GM12891 (cell line): ENCODE data around the gene STIMATE.

Experiments used
- PAX5 ChIP-seq: IDR thresholded peaks from 2 replicates; pipeline ENCODE4 v1.6.1; 2011; ENCODE audit warnings: low read length, moderate library complexity, mild to moderate bottlenecking; ENCODE audit not compliant: insufficient read depth, severe bottlenecking
- POLR2A ChIP-seq: IDR thresholded peaks from 2 replicates; pipeline ENCODE4 v1.6.1; 2011; ENCODE audit warnings: low read depth, low read length, control low read depth
- POLR2AphosphoS5 ChIP-seq: IDR thresholded peaks from 2 replicates; pipeline ENCODE4 v1.6.1; 2011; ENCODE audit warnings: low read depth, low read length, control low read depth
- POU2F2 ChIP-seq: IDR thresholded peaks from 2 replicates; pipeline ENCODE4 v1.6.1; 2011; ENCODE audit warnings: low read depth, mild to moderate bottlenecking, control low read depth, low read length, moderate library complexity
- SPI1 ChIP-seq: IDR thresholded peaks from 2 replicates; pipeline ENCODE4 v1.6.1; 2011; ENCODE audit warnings: low read depth, low read length, control low read depth
- TAF1 ChIP-seq: IDR thresholded peaks from 2 replicates; pipeline ENCODE4 v1.6.1; 2011; ENCODE audit warnings: low read depth, low read length, control low read depth

DNA sequence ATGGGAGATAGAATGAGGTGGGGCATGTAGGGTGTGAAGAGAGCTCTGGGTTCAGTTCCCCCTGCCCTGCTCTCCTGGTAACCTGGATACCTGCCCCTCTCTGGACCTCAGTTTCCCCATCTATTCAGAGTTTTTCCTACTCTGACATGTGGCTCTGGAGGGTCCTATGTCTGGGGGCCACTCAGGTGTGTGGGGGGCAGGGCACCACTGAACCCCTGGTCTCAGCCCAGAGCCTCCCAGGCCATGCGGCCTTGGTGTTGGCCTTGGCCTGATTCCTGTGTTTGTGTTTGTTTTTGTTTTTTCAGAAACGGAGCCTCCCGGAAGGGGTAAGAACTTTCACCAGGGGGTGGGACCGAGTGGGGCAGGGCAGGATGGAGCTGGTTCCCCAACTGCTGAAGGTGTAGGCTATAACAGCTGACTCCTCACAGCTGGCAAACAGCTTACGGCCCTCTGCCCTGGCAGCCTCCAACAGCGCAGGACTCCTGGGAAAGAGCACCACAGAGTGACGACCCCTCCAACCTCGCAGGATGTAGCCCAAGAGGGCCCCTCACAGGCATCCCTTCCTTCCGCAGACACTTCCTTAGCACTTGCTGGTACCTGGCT lies 101.9 kb downstream of the STIMATE start:
- TF ChIP-seq POLR2A (no peak), POLR2AphosphoS5 (no peak), TAF1 (no peak), SPI1 (no peak), POU2F2 (no peak), PAX5 (no peak)
